Astrocyte of the spinal cord (primary cell): ENCODE measurements around the gene SAMM50.

Source experiments
- DNase-seq: peaks from one replicate; pipeline ENCODE4 v3.0.0; 2011; ENCODE audit warnings: low read depth, low spot score
- H3K4me3 ChIP-seq: 2 replicates; pipeline ENCODE4 v1.5.1; 2011; ENCODE audit warnings: low read depth, mild to moderate bottlenecking, low read length, moderate library complexity
- in situ Hi-C: cut with HindIII; loops from 2 replicates; pipeline ENCODE4 v1.10.0; 2017; ENCODE audit warnings: low sequenced_read_pairs
- TF ChIP-seq, protein P1 (sequence below): IDR thresholded peaks from 2 replicates; pipeline ENCODE4 v1.5.1; 2012; ENCODE audit warnings: low read depth, mild to moderate bottlenecking, low read length, inconsistent platforms

Gene SAMM50

DNA sequence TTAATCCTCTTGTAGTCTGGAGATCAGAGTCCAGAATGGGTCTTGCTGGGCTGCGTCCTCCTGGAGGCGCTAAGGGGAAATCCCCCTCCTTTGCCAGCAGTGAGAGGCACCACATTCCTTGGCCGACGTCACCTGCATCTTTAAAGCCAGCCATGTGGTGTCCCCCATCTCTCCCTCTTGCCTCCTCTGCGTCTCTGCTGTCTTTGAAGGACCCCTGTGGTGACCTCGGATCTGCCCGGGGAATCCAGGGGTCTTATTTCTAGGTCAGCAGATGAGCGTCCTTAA is 41.7 kb downstream of the SAMM50 start:
- TF ChIP-seq, protein P1, sequence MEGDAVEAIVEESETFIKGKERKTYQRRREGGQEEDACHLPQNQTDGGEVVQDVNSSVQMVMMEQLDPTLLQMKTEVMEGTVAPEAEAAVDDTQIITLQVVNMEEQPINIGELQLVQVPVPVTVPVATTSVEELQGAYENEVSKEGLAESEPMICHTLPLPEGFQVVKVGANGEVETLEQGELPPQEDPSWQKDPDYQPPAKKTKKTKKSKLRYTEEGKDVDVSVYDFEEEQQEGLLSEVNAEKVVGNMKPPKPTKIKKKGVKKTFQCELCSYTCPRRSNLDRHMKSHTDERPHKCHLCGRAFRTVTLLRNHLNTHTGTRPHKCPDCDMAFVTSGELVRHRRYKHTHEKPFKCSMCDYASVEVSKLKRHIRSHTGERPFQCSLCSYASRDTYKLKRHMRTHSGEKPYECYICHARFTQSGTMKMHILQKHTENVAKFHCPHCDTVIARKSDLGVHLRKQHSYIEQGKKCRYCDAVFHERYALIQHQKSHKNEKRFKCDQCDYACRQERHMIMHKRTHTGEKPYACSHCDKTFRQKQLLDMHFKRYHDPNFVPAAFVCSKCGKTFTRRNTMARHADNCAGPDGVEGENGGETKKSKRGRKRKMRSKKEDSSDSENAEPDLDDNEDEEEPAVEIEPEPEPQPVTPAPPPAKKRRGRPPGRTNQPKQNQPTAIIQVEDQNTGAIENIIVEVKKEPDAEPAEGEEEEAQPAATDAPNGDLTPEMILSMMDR, result no peak
- DNase-seq, result no peak
- in situ Hi-C loops, result no loop called here
- H3K4me3 ChIP-seq, result no peak overlapping the region

DNA sequence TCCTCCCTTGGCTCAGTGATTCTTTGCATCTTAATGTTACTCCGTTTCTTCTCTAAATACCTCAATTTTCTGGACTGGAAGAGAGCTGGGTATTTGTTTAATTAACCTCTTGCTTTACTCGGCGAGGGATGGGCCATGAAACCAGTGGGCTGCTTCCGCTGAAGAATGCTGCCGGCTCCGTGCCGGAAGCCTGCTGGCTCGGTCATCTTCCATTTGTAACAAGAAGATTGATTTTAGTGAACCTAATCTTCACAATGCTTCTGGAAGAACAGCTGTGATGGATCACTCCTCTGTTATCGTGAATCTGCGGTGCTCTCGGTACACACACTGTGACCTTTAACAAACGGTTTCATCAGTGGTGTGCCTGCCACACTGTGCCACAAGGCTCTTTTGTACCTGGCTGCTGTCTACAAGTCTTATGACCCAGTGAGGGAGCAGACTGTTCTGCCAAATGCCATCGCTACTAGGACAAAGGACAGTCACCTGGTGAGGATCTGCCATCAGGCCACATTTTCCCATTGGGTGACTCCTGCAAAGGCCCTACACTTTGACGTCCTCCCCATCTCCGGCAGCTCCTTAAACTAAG is 43.5 kb downstream of the SAMM50 start:
- TF ChIP-seq, protein P1, result no peak
- in situ Hi-C loops, result no loop called here
- no peak overlapping the region for H3K4me3 ChIP-seq
- no peak for DNase-seq

DNA sequence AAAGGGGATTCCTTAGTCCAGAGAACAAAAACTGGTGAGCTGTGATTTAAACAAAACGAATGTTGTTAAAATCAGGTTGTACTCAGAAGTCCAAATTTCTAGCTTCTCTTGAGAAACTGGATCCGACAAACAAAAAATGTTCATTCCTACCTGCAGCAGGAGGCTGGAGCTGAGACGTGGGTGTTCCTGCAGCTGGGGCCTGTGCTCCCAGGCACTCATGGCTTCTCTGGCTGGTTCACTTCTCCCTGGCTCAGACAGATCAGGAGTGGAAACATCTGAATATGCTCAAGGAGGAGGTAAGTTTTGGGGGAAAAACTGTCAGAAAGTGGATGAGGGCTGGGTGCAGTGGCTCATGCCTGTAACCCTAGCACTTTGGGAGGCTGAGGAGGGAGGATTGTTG is 44.1 kb downstream of the SAMM50 start:
- TF ChIP-seq, protein P1, result no peak
- H3K4me3 ChIP-seq, result no peak overlapping the region
- DNase-seq, result no peak
- in situ Hi-C loops, result no loop called here

DNA sequence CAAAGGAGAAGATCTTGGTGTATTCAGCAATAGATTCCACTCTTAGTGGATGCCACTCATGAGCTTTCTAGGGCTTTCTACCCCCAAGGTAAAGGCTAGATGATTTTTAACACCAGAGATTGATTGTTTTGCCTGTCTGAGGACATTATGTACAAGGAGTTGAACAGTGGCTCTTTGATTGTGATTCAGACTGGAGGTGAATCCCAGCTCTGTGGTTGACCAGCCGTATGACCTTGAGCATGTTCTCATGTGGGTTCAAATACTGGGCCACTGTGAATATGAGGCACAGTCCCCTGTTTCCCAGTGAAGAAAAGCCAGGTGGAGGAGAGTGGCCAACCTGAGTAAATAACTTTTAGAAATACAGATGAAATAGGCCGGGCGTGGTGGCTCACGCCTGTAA is 44.9 kb downstream of the SAMM50 start:
- in situ Hi-C loops, result no loop called here
- no peak for DNase-seq
- TF ChIP-seq, protein P1, result no peak
- H3K4me3 ChIP-seq, result no peak overlapping the region

DNA sequence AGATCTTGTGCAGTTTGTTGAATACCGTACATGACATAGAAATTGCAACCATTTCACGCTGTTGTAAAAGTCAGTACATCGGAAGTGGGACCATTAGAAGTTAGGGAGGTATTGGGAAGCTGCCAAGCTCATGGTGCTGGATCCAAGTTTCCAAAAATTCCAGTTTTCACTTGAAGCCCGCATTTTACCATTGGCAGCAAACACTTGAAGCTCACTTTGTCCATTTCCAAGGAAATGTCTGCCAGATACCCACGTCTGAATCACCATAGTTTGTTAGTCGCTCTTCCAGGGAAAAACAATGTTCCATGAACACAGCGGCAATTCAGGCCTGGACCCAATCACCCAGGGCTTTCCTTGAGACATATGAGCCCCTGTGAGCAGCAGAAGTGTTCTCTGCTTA is 46.3 kb downstream of the SAMM50 start:
- H3K4me3 ChIP-seq, result no peak overlapping the region
- in situ Hi-C loops, result no loop called here
- DNase-seq, result no peak
- TF ChIP-seq, protein P1, result no peak

DNA sequence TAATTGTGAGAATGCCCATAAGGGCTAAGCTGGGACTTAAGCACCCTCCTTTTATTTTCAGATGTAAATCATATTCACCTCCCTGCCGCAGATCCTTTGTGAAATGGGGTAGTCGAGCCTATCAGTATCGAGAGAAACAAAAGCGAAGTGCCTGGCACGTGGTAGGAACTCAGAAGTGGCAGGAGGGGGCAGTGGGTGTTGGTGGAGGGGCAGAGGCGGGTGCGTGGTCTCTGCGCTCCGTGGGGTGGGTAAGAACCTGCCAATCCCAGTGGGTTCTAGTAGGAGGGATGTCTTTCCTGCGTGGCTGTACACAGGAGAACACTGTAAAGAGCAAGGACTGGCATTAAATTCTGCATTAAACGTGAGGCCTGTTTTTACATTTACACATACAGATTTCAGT is 47.1 kb downstream of the SAMM50 start:
- DNase-seq, result no peak
- H3K4me3 ChIP-seq, result no peak overlapping the region
- TF ChIP-seq, protein P1, result no peak
- in situ Hi-C loops, result no loop called here

DNA sequence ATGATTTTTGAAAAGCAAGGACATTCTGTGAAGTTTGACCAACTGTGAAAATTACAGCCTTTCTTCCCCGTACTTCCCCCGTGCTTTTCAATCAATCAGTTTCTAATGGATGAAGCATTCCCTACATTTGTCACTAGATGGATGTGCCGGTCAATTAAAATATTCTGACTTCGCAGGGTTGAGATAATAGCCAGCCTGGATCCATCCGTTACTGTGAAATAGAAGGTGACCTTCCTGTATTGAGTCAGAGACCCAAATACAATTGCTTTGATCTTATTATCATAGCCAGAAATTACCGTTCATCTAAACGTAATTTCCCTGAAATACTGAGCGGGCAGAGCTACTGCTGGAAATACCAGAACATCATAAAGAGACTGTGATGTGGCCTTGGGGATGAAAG is 47.8 kb downstream of the SAMM50 start:
- in situ Hi-C loops, result no loop called here
- TF ChIP-seq, protein P1, result no peak
- no peak overlapping the region for H3K4me3 ChIP-seq
- no peak for DNase-seq
